KMS-11 (cell line): ENCODE data around the gene GNLY.

Experiments
- H2AFZ ChIP-seq: fragments of 200-600 bp; sonication (generic); 2 replicates; pipeline ENCODE4 v1.6.1; 2016; ENCODE audit warnings: antibody characterized with exemption, mixed run types, low read depth
- H3K27ac ChIP-seq: fragments of 200-600 bp; sonication (generic); 2 replicates; pipeline ENCODE4 v1.6.1; 2016; ENCODE audit warnings: mild to moderate bottlenecking, mixed run types
- H3K27me3 ChIP-seq: fragments of 200-600 bp; sonication (generic); 2 replicates; pipeline ENCODE4 v1.6.1; 2017; ENCODE audit warnings: mild to moderate bottlenecking, low read depth, mixed run types, moderate library complexity; ENCODE audit not compliant: insufficient read depth
- H3K36me3 ChIP-seq: fragments of 200-600 bp; sonication (generic); 2 replicates; pipeline ENCODE4 v1.6.1; 2017; ENCODE audit warnings: mild to moderate bottlenecking, mixed run types; ENCODE audit not compliant: insufficient read depth
- H3K4me1 ChIP-seq: fragments of 200-600 bp; sonication (generic); 2 replicates; pipeline ENCODE4 v1.6.1; 2016; ENCODE audit warnings: mild to moderate bottlenecking, low read depth, mixed run types; ENCODE audit not compliant: poor library complexity, severe bottlenecking
- H3K4me2 ChIP-seq: fragments of 200-600 bp; sonication (generic); 2 replicates; pipeline ENCODE4 v1.7.0; 2016; ENCODE audit warnings: mild to moderate bottlenecking, mixed run types
- H3K4me3 ChIP-seq: fragments of 200-600 bp; sonication (generic); IDR thresholded peaks from 2 replicates; pipeline ENCODE4 v1.6.1; 2017; ENCODE audit warnings: low read depth, low read length, mixed read lengths; ENCODE audit not compliant: insufficient read depth
- H3K79me2 ChIP-seq: fragments of 200-600 bp; sonication (generic); 2 replicates; pipeline ENCODE4 v1.6.1; 2016; ENCODE audit warnings: low read depth, mixed run types; ENCODE audit not compliant: insufficient read depth
- H3K9ac ChIP-seq: fragments of 200-600 bp; sonication (generic); 2 replicates; pipeline ENCODE4 v1.6.1; 2016; ENCODE audit warnings: mild to moderate bottlenecking, mixed run types
- H4K20me1 ChIP-seq: fragments of 200-600 bp; sonication (generic); 2 replicates; pipeline ENCODE4 v1.6.1; 2016; ENCODE audit warnings: mild to moderate bottlenecking, mixed run types; ENCODE audit not compliant: insufficient read depth
- CTCF ChIP-seq: fragments of 200-600 bp; sonication (generic); conservative IDR thresholded peaks from 2 replicates; pipeline ENCODE4 v1.6.1; 2017; ENCODE audit warnings: low read depth, mild to moderate bottlenecking, antibody characterized with exemption, low read length, moderate library complexity, mixed read lengths

The GNLY gene

GRCh38 chr2:85708641-85709040 is 14.5 kb downstream of the GNLY start:
- Histone ChIP-seq H3K27ac (no peak overlapping the region), H3K4me2 (no peak overlapping the region), H2AFZ (no peak overlapping the region), H4K20me1 (no peaks in the 10 kb centered on the region), H3K9ac (no peak overlapping the region), H3K79me2 (no peaks in the 10 kb centered on the region), H3K36me3 (no peaks in the 10 kb centered on the region), H3K4me3 (no peak overlapping the region), H3K27me3 (no peaks in the 10 kb centered on the region), H3K4me1 (peaks cover 45% of the 10 kb centered on the region)
- no peak for TF ChIP-seq CTCF

DNA sequence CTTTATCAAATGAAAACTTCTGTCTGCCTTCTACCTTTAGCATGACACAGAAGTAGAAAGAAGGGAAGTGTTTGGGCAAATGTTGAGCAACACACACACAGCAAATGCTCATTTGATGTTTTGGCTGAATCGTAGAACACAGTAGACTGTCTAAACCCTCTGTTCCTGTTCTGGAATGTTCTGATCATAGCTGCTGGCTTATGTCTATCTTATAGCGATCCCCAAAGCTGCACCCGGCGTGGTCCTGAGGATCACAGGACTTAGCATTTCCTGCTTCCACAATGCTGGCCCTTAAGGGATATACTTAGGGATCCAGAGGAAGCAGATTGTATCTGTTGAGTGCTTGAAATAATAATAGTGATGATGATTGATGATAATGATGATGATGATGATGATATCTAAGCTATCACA is 15.2 kb downstream of the GNLY start:
- TF ChIP-seq CTCF: no peak
- H3K4me1 ChIP-seq: peaks cover 38% of the 10 kb centered on the region
- H3K27ac ChIP-seq: no peak overlapping the region

GRCh38 chr2:85710687-85711577 is 16.8 kb downstream of the GNLY start:
- no peak overlapping the region for H3K4me2 ChIP-seq
- no peak overlapping the region for H3K4me3 ChIP-seq
- TF ChIP-seq CTCF: no peak
- no peaks in the 10 kb centered on the region for H3K36me3 ChIP-seq
- H2AFZ ChIP-seq: peak overlapping the region; percentile 17; the same call in 1 of the 2 replicates
- H3K27ac ChIP-seq: no peak overlapping the region
- peaks cover 22% of the 10 kb centered on the region for H3K4me1 ChIP-seq
- no peaks in the 10 kb centered on the region for H4K20me1 ChIP-seq
- no peaks in the 10 kb centered on the region for H3K79me2 ChIP-seq
- H3K9ac ChIP-seq: no peak overlapping the region
- H3K27me3 ChIP-seq: no peaks in the 10 kb centered on the region

More for the DNA sequence above, 15.2 kb downstream of the GNLY start:
- H3K4me2 ChIP-seq: no peak overlapping the region
- H3K36me3 ChIP-seq: no peaks in the 10 kb centered on the region
- H3K4me3 ChIP-seq: no peak overlapping the region
- no peaks in the 10 kb centered on the region for H3K79me2 ChIP-seq
- H3K27me3 ChIP-seq: no peaks in the 10 kb centered on the region
- no peak overlapping the region for H2AFZ ChIP-seq
- H4K20me1 ChIP-seq: no peaks in the 10 kb centered on the region
- no peak overlapping the region for H3K9ac ChIP-seq

DNA sequence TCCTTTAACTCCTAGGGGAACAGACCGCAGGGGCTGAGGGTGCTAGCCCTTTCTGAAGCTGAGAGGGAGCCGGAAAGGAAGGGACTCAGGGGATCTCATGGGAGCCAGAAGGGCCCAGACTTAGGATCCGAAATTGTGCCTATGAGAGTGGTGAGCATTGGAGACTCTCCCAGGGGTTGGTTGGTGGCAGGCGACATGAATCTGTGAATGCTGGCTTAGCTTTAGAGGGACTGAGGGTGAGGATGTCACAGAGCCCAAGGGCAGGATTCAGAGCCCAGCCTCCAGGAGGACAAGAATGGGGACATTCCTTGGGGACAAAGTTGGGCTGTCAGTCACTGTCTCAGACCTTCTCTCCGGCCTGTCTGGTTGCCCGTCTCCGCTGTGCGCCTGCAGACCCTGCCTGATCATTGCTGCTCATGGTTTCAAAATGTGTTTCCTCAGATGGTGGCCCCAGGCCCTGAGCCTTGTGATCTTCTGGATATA is 17.5 kb downstream of the GNLY start:
- Histone ChIP-seq H3K4me1 (peaks cover 16% of the 10 kb centered on the region), H3K4me3 (no peak overlapping the region), H3K9ac (no peak overlapping the region), H3K4me2 (no peak overlapping the region), H3K36me3 (no peaks in the 10 kb centered on the region), H2AFZ (no peak overlapping the region), H4K20me1 (no peaks in the 10 kb centered on the region), H3K27ac (no peak overlapping the region), H3K27me3 (no peaks in the 10 kb centered on the region), H3K79me2 (no peaks in the 10 kb centered on the region)
- TF ChIP-seq CTCF: no peak
